ENCODE results near the gene CSH1.
"Not testable (repeated sequence)": the region's sequence is repeated elsewhere in the genome, so short reads cannot be mapped to it uniquely, and the experiment has no call there.

Gene CSH1

DNA sequence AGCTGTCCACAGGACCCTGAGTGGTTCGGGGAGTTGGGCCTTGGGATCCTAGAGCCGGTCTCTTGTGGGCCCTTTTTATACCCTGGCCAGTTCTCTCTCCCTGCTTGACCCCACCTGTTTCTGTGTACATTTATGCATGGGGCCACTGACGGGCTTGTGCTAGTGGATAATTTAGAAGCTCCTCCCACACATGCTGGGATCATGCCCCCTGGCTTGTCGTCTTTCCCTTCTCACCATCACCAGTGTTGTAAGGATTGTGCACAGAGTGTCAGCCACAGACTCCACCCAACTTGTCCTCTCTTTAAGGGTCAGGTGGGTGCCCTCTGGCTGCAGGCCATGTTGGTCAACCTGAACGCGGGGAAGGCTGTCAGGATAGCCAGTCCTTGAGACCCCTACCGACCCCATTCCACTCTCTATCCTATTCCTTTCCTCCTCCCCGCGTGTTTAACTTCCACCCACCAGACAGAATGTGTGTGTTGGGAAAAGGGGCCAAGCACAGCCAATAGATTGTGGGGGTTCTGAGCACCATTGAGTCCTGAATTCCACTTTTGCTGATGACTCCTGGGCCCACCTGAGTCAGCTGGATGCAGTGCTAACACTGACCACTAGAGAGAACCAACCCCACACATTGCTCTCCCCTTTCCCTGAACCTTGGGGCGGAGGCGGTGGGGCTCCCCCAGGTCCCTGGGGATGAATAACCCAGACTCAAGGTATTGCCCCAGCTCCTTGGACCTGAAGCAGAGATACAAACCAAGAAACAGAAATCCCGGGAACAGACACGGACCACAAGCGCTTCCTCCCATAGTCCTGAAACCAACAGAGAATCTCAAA, at the start of gene CSH1:
CSH1 (minus strand) TSS at position 51 of the 831 bp plus-strand sequence. CDS start 63 bp downstream, outside the sequence.
- H3K36me3 ChIP-seq; H3K27me3 ChIP-seq; H3K9me3 ChIP-seq; H3K4me3 ChIP-seq (ENCODE audit: low read depth in 1 of 2, low read length in 1 of 2); H3K4me1 ChIP-seq (ENCODE audit: control insufficient read depth in 1 of 2, insufficient read depth in 1 of 2, low read depth in 1 of 2, low read length in 1 of 2); H3K27ac ChIP-seq: not testable (repeated sequence)

DNA sequence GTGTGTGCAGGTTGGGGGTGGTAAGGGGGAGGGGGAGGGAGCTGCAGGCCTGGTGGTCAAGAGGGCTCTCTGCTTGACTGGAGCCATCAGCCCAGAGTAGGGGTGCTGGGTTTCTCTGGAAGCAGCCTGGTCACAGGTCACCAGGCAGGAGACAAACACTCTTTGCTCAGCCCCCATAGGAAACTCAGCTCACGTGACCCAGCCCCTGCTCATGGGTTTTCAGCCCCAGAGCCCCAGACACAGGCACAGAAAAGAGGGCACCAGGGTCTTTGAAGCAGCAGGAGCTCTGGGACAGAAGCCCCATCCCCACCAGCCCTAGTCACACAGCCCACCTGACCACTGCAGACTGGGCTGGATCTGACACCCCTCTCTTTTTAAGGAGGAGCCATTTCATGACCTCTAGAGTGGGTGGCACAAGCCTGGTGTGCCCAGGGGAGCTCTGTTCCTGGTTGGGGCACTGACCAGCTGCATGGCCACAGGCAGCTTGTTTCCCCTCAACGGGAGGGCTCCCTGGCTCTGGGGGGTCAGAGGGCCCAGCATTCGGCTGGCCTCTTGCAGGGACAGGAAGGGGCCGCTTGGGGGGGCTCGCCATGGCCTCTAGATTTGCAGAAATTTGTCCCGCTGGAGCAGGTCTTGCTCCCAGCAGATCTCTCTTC, 49.5 kb upstream of the CSH1 start:
- H3K9me3 ChIP-seq: no peaks in the 10 kb centered on the region
- TF ChIP-seq, protein P1, sequence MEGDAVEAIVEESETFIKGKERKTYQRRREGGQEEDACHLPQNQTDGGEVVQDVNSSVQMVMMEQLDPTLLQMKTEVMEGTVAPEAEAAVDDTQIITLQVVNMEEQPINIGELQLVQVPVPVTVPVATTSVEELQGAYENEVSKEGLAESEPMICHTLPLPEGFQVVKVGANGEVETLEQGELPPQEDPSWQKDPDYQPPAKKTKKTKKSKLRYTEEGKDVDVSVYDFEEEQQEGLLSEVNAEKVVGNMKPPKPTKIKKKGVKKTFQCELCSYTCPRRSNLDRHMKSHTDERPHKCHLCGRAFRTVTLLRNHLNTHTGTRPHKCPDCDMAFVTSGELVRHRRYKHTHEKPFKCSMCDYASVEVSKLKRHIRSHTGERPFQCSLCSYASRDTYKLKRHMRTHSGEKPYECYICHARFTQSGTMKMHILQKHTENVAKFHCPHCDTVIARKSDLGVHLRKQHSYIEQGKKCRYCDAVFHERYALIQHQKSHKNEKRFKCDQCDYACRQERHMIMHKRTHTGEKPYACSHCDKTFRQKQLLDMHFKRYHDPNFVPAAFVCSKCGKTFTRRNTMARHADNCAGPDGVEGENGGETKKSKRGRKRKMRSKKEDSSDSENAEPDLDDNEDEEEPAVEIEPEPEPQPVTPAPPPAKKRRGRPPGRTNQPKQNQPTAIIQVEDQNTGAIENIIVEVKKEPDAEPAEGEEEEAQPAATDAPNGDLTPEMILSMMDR (IDR thresholded peaks at IDR 0.05): no peak
- peak overlapping the region; percentile 53 to 64 for H3K4me3 ChIP-seq (ENCODE audit: low read depth in 1 of 2, low read length in 1 of 2)
- no peaks in the 10 kb centered on the region for H3K27me3 ChIP-seq
- H3K36me3 ChIP-seq: no peaks in the 10 kb centered on the region
- H3K27ac ChIP-seq: peak overlapping the region; percentile 90
- H3K4me1 ChIP-seq (ENCODE audit: control insufficient read depth in 1 of 2, insufficient read depth in 1 of 2, low read depth in 1 of 2, low read length in 1 of 2): peaks cover 14 to 16% of the 10 kb centered on the region in 2 experiments

DNA sequence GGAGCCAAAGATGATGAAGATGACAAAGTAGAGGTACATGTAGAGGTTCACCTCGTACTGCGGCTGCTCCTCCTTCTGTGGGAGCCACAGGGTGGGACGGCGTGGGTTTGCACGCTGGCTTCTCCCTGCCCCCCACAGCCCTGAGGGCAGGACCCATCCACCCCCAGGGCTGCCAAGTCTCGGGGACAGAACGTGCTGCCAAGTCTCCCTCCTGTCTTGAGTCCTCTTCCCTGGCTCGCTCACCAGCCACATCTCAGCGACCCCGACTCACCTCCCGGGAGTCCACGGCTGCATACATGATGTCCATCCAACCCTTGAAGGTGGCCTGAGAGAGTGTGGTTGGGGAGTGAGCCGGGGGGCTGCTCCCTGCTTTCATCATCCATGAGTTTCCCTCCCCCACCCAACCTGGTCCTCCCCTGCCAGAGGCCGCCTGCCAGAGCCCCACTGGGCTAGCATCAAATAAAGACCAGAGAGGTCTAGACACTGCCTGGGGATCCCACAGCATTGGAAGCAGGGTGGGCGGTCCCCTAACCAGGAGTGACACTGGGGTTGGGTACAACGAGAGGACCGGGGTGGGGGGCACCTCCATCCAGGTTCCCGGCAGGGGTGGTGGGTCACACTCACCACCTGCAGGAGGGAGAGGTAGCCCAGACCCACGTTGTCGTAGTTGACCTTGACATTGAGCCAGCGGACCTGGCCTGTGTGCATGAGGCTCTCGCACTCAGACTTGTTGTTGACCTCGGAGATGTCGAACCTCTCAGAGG, 48.5 kb upstream of the CSH1 start:
- no peaks in the 10 kb centered on the region for H3K27me3 ChIP-seq
- H3K9me3 ChIP-seq: no peaks in the 10 kb centered on the region
- H3K36me3 ChIP-seq: no peaks in the 10 kb centered on the region
- H3K27ac ChIP-seq: no peak overlapping the region
- H3K4me3 ChIP-seq (ENCODE audit: low read depth in 1 of 2, low read length in 1 of 2): no peak overlapping the region
- TF ChIP-seq, protein P1 (IDR thresholded peaks at IDR 0.05): no peak
- peaks cover 14 to 16% of the 10 kb centered on the region in 2 experiments for H3K4me1 ChIP-seq (ENCODE audit: control insufficient read depth in 1 of 2, insufficient read depth in 1 of 2, low read depth in 1 of 2, low read length in 1 of 2)

DNA sequence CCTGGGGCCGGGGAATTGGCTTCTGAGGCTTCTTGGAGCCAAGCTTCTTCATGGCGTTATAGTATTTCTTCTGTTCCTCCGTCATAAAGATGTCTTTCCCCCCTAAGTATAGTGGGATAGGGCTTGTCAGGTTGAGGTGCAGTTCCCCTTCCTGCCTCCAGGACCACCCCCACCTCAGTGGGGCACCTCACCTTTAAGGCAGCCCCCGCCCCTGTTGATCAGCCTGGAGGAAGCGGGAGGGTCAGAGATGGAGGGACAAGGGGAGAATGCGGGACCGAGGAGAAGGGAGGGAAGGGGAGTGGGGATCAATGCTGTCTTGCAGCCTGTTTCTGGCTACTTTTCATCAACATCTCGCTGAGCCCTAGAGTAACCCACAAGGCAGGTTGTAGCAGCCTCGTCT, 47.4 kb upstream of the CSH1 start:
- Histone ChIP-seq H3K4me1 (ENCODE audit: control insufficient read depth in 1 of 2, insufficient read depth in 1 of 2, low read depth in 1 of 2, low read length in 1 of 2) (peaks cover 14 to 16% of the 10 kb centered on the region in 2 experiments), H3K27ac (no peak overlapping the region), H3K27me3 (no peaks in the 10 kb centered on the region), H3K9me3 (no peaks in the 10 kb centered on the region), H3K4me3 (ENCODE audit: low read depth in 1 of 2, low read length in 1 of 2) (no peak overlapping the region), H3K36me3 (no peaks in the 10 kb centered on the region)
- TF ChIP-seq, protein P1 (IDR thresholded peaks at IDR 0.05): no peak

DNA sequence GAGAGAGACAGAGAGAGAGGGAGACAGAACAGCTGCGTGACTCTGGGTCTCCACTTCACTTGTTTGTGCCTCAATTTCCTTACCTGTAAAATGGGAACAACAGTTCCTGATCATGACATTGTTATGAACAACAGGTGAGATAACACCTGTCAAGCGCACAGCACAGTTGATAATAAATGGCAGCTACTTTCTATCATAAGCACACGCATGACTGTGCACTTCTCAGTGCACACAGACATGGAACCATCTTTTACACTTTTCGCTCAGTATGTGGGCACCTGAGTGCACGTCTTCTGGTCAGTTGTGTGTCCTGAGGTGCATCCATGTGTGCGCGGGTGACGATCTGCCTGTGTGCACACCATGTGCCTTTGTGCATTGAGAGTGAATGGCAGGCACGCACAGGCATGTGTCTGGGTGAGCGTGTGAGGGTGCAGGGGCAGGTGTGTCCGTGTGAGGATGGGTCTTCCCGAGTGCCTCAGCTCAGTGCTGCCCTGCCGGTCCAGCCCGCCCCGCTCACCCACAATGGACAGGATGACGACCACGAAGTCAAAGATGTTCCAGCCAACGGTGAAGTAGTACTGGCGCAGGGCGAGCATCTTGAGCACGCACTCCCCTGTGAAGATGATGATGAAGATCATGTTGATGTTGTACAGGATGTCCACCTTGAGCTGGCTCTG, 46.1 kb upstream of the CSH1 start:
- TF ChIP-seq, protein P1 (IDR thresholded peaks at IDR 0.05): no peak
- Histone ChIP-seq H3K4me3 (ENCODE audit: low read depth in 1 of 2, low read length in 1 of 2) (no peak overlapping the region), H3K27me3 (no peaks in the 10 kb centered on the region), H3K36me3 (no peaks in the 10 kb centered on the region), H3K9me3 (no peaks in the 10 kb centered on the region), H3K27ac (no peak overlapping the region), H3K4me1 (ENCODE audit: control insufficient read depth in 1 of 2, insufficient read depth in 1 of 2, low read depth in 1 of 2, low read length in 1 of 2) (peaks cover 14 to 16% of the 10 kb centered on the region in 2 experiments)
